Fibroblast of skin of abdomen (primary cell): ENCODE results near the gene OR2M7. TPM values are rescaled to one million over a fixed set of nuclear protein-coding genes. Genes with fewer than 3 reads are reported as not detected.
"Not testable (repeated sequence)": the region's sequence is repeated elsewhere in the genome, so short reads cannot be mapped to it uniquely, and the experiment has no call there.

Experiments used
- DNase-seq: peaks from one replicate; pipeline ENCODE4 v3.0.0-alpha.2; 2013
- polyA plus RNA-seq, 2 experiments: library from polyadenylated mRNA; unstranded; fragments of 120-200 nt; gene quantifications; one replicate each; pipeline ENCODE4 v1.2.1, GENCODE V29; 2013; ENCODE audit not compliant: insufficient read length in 2 of 2

The OR2M7 gene
- polyA plus RNA-seq (2013, experiment 1 of 2; ENCODE audit: insufficient read length) = not detected
- polyA plus RNA-seq (2013, experiment 2 of 2; ENCODE audit: insufficient read length) = not detected

GRCh38 chr1:248324468-248324867 lies at the start of gene OR2M7:
Gene OR2M7, minus strand, starts transcription at chr1:248324568. Its CDS starts 0 bp downstream, at chr1:248324568.
- no peak for DNase-seq

- DNase-seq = no peak
These were observed 49.4 kb upstream of the OR2M7 start for GRCh38 chr1:248373761-248374160.

- DNase-seq = no peak
These were observed 48.0 kb upstream of the OR2M7 start for GRCh38 chr1:248372394-248372793.

- DNase-seq = no peak
These were observed 42.2 kb upstream of the OR2M7 start for GRCh38 chr1:248366609-248367008.

GRCh38 chr1:248361121-248361715 lies 36.9 kb upstream of the OR2M7 start, which contains the start of gene OR2T4:
Gene OR2T4, plus strand, starts transcription at chr1:248361665. Its CDS starts 0 bp downstream, at chr1:248361665.
- DNase-seq = no peak

GRCh38 chr1:248359415-248359814 lies 35.0 kb upstream of the OR2M7 start:
- no peak for DNase-seq

GRCh38 chr1:248348475-248348874 lies 24.1 kb upstream of the OR2M7 start, which contains the start of gene OR14C36:
Gene OR14C36, plus strand, starts transcription at chr1:248348775. Its CDS starts 0 bp downstream, at chr1:248348775.
- DNase-seq = no peak

GRCh38 chr1:248343451-248343850 lies 19.1 kb upstream of the OR2M7 start:
- no peak for DNase-seq

GRCh38 chr1:248316796-248317195 lies 7.6 kb downstream of the OR2M7 start:
- no peak for DNase-seq

GRCh38 chr1:248306740-248307139 lies 17.6 kb downstream of the OR2M7 start:
- DNase-seq = not testable (repeated sequence)

- no peak for DNase-seq
These were observed 18.3 kb downstream of the OR2M7 start for GRCh38 chr1:248306103-248306502.

GRCh38 chr1:248305672-248306071 lies 18.7 kb downstream of the OR2M7 start:
- not testable (repeated sequence) for DNase-seq

GRCh38 chr1:248303324-248303723 lies 21.0 kb downstream of the OR2M7 start, which contains the start of gene OR2T12:
Gene OR2T12, minus strand, starts transcription at chr1:248303424. Its CDS starts 7,846 bp downstream, at chr1:248295578.
- DNase-seq = no peak

GRCh38 chr1:248288391-248288790 lies 36.0 kb downstream of the OR2M7 start:
- DNase-seq = no peak

GRCh38 chr1:248277876-248278275 lies 46.5 kb downstream of the OR2M7 start, which contains the start of gene OR2T33:
Gene OR2T33, minus strand, starts transcription at chr1:248277976. Its CDS starts 4,162 bp downstream, at chr1:248273814.
- no peak for DNase-seq
